VCaP (cell line): ENCODE data around the gene POU2F3.

Experiments
- H3K27ac ChIP-seq: fragments of 450-650 bp; 2 replicates; pipeline ENCODE4 v1.5.1; 2017
- TF ChIP-seq, protein P1 (sequence below): fragments of 450-650 bp; conservative IDR thresholded peaks from 2 replicates; pipeline ENCODE4 v1.5.1; 2017; ENCODE audit warnings: mild to moderate bottlenecking, moderate library complexity

The POU2F3 gene

DNA sequence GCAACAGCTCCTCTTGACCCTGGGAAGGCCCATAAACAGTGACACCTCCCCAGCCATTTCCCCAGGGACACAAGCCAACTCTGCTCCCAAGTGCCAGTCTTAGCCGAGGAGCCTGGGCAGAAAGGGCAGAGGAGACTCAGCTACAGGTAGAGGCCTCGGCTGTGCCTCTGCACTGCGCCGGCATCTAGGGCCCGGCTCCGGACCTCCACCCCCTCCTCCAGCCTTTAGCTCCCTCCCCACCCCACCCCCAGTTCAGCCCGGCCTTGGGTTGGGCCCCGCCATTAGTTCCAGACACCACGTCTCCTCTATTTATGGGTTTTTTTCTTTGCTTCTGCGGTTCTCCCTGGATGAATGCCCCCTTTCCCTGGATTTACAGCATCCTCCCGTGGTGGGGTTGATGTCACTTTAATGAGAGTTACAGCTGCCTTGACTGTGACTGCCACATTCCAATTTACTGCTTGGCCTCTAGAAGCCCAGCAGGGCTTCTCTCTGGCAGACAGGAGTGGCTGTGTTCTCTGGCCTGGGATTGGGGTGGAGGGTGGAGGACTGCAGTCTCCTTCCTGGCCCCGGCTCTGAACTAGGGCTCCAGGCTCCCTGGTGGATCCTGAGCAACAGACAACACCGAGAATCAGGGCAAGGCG, 42.6 kb upstream of the POU2F3 start:
- no peak overlapping the region for H3K27ac ChIP-seq
- TF ChIP-seq, protein P1, sequence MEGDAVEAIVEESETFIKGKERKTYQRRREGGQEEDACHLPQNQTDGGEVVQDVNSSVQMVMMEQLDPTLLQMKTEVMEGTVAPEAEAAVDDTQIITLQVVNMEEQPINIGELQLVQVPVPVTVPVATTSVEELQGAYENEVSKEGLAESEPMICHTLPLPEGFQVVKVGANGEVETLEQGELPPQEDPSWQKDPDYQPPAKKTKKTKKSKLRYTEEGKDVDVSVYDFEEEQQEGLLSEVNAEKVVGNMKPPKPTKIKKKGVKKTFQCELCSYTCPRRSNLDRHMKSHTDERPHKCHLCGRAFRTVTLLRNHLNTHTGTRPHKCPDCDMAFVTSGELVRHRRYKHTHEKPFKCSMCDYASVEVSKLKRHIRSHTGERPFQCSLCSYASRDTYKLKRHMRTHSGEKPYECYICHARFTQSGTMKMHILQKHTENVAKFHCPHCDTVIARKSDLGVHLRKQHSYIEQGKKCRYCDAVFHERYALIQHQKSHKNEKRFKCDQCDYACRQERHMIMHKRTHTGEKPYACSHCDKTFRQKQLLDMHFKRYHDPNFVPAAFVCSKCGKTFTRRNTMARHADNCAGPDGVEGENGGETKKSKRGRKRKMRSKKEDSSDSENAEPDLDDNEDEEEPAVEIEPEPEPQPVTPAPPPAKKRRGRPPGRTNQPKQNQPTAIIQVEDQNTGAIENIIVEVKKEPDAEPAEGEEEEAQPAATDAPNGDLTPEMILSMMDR, result no peak

DNA sequence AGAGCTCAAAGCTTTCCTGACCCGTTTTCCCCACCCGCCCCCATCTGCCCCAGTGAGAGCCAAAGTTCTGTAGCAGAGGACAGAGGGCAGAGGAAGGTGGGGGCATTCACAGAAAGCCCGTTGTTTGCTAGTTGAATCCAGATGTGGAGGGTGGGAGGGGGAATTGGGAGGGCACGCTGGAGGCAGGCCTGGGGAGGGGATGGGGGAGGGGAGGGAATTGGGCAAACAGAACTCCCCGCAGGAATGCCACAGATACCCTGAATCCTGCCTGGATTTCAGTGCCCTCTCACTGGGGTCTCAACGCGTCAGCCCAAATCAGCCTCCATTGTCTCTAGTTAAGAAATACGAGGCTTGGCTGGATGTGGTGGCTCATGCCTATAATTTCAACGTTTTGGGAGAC, 42.0 kb upstream of the POU2F3 start:
- TF ChIP-seq, protein P1, result no peak
- H3K27ac ChIP-seq, result no peak overlapping the region

DNA sequence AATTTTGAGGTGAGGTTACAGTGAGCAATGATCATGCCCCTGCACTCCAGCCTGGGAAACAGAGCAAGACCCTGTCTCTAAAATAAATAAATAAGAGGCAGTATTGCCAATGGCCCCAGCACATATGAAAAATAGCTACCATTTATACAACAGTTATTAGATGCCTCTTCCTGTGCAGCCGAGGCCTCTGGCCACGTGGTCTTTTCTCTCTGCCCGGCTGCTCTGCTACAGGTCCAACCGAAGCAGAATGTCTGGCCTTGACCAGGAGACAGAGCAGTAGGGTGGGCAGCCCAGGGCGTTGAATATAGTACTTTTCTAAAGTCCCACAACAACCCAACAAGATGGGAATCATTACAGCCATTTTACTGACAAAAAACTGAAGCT, 41.5 kb upstream of the POU2F3 start:
- TF ChIP-seq, protein P1, result no peak
- H3K27ac ChIP-seq, result no peak overlapping the region

DNA sequence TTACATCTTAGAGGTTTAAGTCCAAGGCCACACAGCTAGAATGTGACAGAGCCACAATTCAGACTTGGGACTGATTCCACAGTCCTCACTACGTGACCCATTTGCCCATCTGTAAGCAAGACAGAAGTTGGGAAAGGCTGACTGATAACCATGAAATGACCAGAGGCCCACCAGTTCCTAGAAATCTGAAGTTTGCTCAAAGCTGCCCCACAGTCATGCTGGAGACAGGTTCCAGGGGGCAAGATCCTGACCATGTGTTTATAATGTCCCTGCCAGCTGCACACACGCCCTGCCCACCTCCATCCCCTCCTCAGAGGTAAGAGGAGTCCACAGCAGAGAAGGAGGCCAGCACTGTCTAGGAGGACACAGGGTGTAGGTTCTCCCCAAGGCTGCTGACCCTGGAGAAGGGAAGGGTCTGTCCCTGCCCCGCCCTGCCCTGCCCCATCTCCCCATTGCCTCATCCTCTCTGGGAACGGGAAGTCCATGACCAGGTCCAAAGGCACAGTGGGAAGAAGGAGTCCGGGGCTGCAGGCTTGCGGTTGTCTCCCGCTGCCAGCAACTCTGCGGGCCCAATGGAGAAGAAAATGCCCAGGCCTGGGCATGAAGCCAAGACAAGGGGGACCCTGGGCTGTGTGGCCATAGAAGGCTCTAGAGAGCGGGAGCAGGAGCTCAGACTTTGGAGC, 41.0 kb upstream of the POU2F3 start:
- TF ChIP-seq, protein P1, result no peak
- no peak overlapping the region for H3K27ac ChIP-seq

DNA sequence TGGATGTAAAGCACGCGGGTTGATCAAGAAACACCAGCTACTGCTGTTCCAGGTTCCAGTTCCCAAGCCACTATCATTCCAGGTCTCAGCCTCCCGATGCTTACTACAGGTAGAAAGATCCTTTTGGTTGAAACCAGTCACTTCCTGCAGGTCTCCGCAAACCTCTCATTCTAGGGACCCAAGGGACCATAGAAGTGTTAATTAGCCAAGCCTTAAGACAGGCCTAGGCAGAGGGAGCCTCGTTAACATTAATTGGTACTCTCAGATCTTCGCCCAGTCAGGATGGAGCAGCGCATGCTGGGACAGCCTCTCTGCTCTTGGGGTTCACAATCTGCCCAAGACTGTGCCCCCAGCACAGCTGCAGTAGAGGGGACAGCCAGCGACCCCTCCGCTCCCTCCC, 40.3 kb upstream of the POU2F3 start:
- TF ChIP-seq, protein P1, result no peak
- H3K27ac ChIP-seq, result no peak overlapping the region

DNA sequence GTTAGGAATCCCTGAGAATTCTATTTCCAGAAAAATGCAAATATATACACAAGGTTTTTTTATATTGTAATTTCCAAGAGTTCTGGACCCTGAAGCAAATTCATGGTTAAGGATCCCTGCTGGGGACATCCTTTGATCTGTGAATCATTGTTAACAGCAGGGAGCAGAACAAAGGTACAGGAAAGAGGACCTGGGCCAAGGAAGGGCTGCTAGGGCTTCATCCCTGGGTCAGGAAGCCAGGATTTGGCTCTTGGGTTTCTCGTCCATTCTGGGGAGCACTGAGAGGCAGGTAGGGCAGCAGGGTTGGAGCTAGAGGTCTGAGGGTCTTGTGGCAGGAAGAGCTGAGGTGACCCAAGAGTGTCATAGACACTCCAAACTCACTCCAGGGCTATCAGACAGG, 39.3 kb upstream of the POU2F3 start:
- TF ChIP-seq, protein P1, result no peak
- H3K27ac ChIP-seq, result no peak overlapping the region

DNA sequence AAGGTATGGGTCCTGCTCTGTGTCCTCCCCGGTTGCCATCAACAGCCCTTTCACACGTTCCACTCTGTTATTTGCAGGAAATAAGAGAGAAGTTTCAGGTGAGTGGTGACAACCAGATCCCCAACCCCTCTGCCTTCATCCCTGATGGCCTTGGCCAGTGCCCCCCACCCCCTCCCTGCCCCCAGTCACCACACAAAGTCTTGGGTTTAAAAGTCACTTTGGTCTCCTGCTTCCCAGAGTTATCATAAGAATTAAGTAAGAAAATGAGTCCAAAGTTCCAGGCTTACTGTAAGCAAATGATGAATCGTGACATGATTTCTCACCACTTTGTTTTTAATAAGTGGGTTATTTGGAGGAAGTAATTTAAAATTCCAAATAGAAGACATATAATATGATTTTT, 38.3 kb upstream of the POU2F3 start:
- no peak overlapping the region for H3K27ac ChIP-seq
- TF ChIP-seq, protein P1, result no peak
